Measurements from ENCODE around the gene ACOX3.
"Not testable (repeated sequence)": the region's sequence is repeated elsewhere in the genome, so short reads cannot be mapped to it uniquely, and the experiment has no call there.

The ACOX3 gene

GRCh38 chr4:8440492-8441311, at the start of gene ACOX3, which contains the start of gene TRMT44:
Gene ACOX3, minus strand, starts transcription at chr4:8440723. Its CDS starts 24,202 bp downstream, at chr4:8416521.
Gene TRMT44, plus strand, starts transcription at chr4:8440777. Its CDS starts 46 bp downstream, at chr4:8440823.
- no peak for DNase-seq

GRCh38 chr4:8488791-8489369, 48.4 kb upstream of the ACOX3 start:
- DNase-seq, result no peak

- DNase-seq, result not testable (repeated sequence)
Measured at GRCh38 chr4:8486643-8487042, 46.1 kb upstream of the ACOX3 start.

GRCh38 chr4:8480221-8480620, 39.7 kb upstream of the ACOX3 start:
- no peak for DNase-seq

- no peak for DNase-seq
Measured at GRCh38 chr4:8478801-8479744, 38.5 kb upstream of the ACOX3 start.

- no peak for DNase-seq
Measured at GRCh38 chr4:8478371-8478770, 37.8 kb upstream of the ACOX3 start.

- no peak for DNase-seq
Measured at GRCh38 chr4:8477676-8478075, 37.2 kb upstream of the ACOX3 start.

GRCh38 chr4:8477095-8477635, 36.6 kb upstream of the ACOX3 start:
- no peak for DNase-seq

- no peak for DNase-seq
Measured at GRCh38 chr4:8475751-8476575, 35.4 kb upstream of the ACOX3 start.

- DNase-seq, result no peak
Measured at GRCh38 chr4:8474856-8475255, 34.3 kb upstream of the ACOX3 start.

GRCh38 chr4:8473920-8474590, 33.5 kb upstream of the ACOX3 start:
- DNase-seq, result no peak

GRCh38 chr4:8473198-8473919, 32.8 kb upstream of the ACOX3 start:
- no peak for DNase-seq

GRCh38 chr4:8472689-8473197, 32.2 kb upstream of the ACOX3 start:
- DNase-seq, result no peak

GRCh38 chr4:8472158-8472688, 31.7 kb upstream of the ACOX3 start:
- no peak for DNase-seq

GRCh38 chr4:8471211-8471875, 30.8 kb upstream of the ACOX3 start:
- DNase-seq, result no peak

GRCh38 chr4:8470451-8471024, 30.0 kb upstream of the ACOX3 start:
- no peak for DNase-seq

- DNase-seq, result no peak
Measured at GRCh38 chr4:8469550-8469949, 29.0 kb upstream of the ACOX3 start.

GRCh38 chr4:8468746-8469535, 28.4 kb upstream of the ACOX3 start:
- no peak for DNase-seq
